GM19438 (cell line): ENCODE results near the gene B3GNT8.
"Not testable (repeated sequence)": the region's sequence is repeated elsewhere in the genome, so short reads cannot be mapped to it uniquely, and the experiment has no call there.

ENCODE experiments used
- ATAC-seq: cut with Tn5 transposase; IDR thresholded peaks from one replicate; pipeline ENCODE4 v1.9.1; 2021; ENCODE audit warnings: low read depth; ENCODE audit not compliant: unreplicated experiment

Gene B3GNT8

GRCh38 chr19:41426952-41427646, at the start of gene B3GNT8:
Gene B3GNT8, minus strand, starts transcription at chr19:41427374. Its CDS starts 596 bp downstream, at chr19:41426778.
- ATAC-seq = no peak

- no peak for ATAC-seq
These were observed 49.4 kb upstream of the B3GNT8 start for GRCh38 chr19:41476583-41476982.

- not testable (repeated sequence) for ATAC-seq
These were observed 36.4 kb upstream of the B3GNT8 start for GRCh38 chr19:41463257-41464256.

GRCh38 chr19:41462497-41462896, 35.3 kb upstream of the B3GNT8 start:
- no peak for ATAC-seq

GRCh38 chr19:41457241-41457640, 30.1 kb upstream of the B3GNT8 start:
- peak; percentile 74 for ATAC-seq

- no peak for ATAC-seq
These were observed 29.3 kb upstream of the B3GNT8 start for GRCh38 chr19:41456342-41456918.

GRCh38 chr19:41455936-41456335, 28.8 kb upstream of the B3GNT8 start:
- no peak for ATAC-seq

- ATAC-seq = no peak
These were observed 25.6 kb upstream of the B3GNT8 start for GRCh38 chr19:41452584-41453275.

- no peak for ATAC-seq
These were observed 22.6 kb upstream of the B3GNT8 start for GRCh38 chr19:41449865-41450178.

- ATAC-seq = no peak
These were observed 22.1 kb upstream of the B3GNT8 start for GRCh38 chr19:41449079-41449864.

- ATAC-seq = no peak
These were observed 20.7 kb upstream of the B3GNT8 start for GRCh38 chr19:41447732-41448332.

- ATAC-seq = no peak
These were observed 18.4 kb upstream of the B3GNT8 start for GRCh38 chr19:41445575-41445974.

GRCh38 chr19:41443813-41444455, 16.8 kb upstream of the B3GNT8 start:
- ATAC-seq = no peak

- no peak for ATAC-seq
These were observed 15.5 kb upstream of the B3GNT8 start, which contains the start of gene ERICH4 for GRCh38 chr19:41442473-41443355. Gene ERICH4, plus strand, starts transcription at chr19:41443156. Its CDS starts 14 bp downstream, at chr19:41443170.

GRCh38 chr19:41441321-41441945, 14.3 kb upstream of the B3GNT8 start:
- ATAC-seq = no peak

- peak; percentile 90 for ATAC-seq
These were observed 12.5 kb upstream of the B3GNT8 start, which contains the start of gene DMAC2 for GRCh38 chr19:41439441-41440222. Gene DMAC2, minus strand, starts transcription at chr19:41439912. Its CDS starts 13 bp downstream, at chr19:41439899.
